Measurements from ENCODE around the gene PHF3.
"Not testable (repeated sequence)": the region's sequence is repeated elsewhere in the genome, so short reads cannot be mapped to it uniquely, and the experiment has no call there.

- TF ChIP-seq CTCF (IDR thresholded peaks at IDR 0.05; ENCODE audit: low read length); EZH2 (IDR thresholded peaks at IDR 0.05; ENCODE audit: borderline replicate concordance, low read length): not testable (repeated sequence)
Observed at GRCh38 chr6:63738190-63738589, 102.6 kb downstream of the PHF3 start.
